Activated gamma-delta T cell treated with anti-CD3 and anti-CD28 coated beads, Interleukin-2, amount 50 U/mL, for 16 hours (primary cell): ENCODE data around the gene DLK2.
"Not testable (repeated sequence)": the region's sequence is repeated elsewhere in the genome, so short reads cannot be mapped to it uniquely, and the experiment has no call there.

Source experiments
- DNase-seq: peaks from one replicate; pipeline ENCODE4 v3.0.0-alpha.2; 2020; ENCODE audit warnings: low read depth

Gene DLK2

GRCh38 chr6:43481591-43482236, 26.4 kb upstream of the DLK2 start:
- no peak for DNase-seq

DNA sequence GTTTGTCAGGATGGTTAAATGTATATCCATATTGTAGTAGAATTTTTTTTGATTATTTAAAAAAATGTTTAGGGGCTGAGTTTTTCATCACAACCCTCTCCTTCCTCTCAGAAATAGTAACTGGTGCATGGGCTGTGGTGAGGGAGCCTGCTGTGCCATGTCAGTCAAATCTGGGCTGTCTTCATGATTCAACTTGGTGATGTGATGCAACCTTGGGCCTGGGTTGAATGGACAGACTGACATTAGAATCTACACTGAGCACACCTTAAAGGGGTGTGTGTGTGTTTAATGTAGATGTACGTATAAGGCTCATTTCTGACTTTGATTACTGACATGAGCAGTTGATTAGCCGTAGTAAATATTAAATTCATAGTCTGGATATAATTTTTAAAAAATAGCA, 25.7 kb upstream of the DLK2 start:
- DNase-seq, result no peak

GRCh38 chr6:43478008-43478372, 22.6 kb upstream of the DLK2 start:
- no peak for DNase-seq

GRCh38 chr6:43477235-43478007, 22.1 kb upstream of the DLK2 start, which contains the start of gene TJAP1:
Gene TJAP1, plus strand, starts transcription at chr6:43477570. Its CDS starts 21,432 bp downstream, at chr6:43499002.
- DNase-seq, result peak; percentile 96

DNA sequence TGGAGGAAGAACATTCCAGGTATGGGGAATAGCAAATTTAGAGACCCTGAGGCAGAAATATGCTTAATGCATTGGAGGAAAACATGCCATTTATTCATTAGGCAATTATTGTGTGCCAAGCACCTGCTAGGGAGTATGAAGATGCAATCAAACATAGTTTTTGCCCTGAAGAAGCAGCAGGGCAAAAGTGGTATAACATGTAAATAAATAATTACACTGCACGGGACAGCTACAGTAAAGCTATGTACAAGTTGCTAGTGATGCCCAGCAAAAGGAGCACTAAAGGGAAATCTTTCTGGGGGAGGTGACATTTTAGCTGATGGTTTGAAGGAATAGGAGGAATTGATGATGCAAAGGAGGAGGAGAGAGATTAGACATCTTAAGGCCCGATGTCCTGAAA, 21.4 kb upstream of the DLK2 start:
- DNase-seq, result no peak

DNA sequence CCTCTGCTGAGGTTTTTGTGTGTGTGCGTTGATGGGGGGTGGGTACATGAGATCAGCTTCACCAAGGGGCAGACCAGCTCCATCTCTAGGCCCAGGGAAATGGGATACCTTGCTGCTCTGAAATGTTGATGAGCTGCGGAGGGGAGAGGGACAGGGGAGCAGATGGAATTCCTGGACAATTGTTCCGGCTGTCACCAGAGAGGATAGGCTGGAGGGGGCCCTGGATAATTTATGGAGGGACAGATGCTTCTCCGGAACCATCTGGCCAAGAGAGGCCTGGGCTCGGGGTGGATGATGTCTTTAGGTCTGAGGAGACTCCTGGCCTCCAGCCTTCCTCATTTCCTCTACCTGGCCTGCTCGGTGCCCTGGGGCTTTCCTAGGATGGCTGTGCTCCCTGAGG, 20.2 kb upstream of the DLK2 start:
- DNase-seq, result no peak

- DNase-seq, result no peak
Measured at GRCh38 chr6:43472515-43472914, 17.2 kb upstream of the DLK2 start.

DNA sequence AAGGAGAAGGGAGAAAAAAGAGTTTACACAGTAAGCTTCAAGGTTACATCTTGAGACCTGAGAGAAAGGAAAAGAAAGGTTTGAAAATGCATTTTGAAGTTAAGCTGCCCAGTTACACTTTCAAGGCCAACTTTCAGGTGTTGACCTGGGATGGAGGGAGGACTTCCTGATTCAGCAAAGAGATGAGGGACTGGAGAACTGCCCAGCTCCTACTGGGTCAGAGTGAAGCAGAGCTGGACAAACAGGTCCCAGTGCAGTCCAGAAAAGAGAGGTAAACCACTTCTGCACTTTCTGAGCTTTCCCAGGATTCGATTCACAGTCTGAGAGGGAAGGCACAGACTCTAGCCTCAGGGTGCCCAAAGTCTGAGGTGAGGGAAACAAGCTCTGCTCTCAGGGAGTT, 16.1 kb upstream of the DLK2 start:
- DNase-seq, result no peak

DNA sequence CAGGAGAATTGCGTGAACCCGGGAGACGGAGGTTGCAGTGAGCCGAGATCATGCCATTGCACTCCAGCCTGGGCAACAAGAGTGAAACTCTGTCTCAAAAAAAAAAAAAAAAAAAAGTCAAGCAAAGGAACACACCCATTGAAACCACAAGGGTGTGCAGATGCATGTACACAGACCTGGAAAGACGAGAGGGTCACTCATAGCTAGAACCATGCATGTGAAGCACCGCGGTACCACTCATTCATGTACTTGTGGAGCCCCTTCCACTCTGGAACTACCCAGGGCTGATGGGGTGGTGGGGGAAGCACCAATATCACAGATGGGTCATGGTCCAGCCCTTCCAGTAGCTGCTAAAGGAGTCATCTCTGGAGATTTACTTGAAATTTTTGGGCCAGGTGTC, 14.6 kb upstream of the DLK2 start:
- DNase-seq, result no peak

DNA sequence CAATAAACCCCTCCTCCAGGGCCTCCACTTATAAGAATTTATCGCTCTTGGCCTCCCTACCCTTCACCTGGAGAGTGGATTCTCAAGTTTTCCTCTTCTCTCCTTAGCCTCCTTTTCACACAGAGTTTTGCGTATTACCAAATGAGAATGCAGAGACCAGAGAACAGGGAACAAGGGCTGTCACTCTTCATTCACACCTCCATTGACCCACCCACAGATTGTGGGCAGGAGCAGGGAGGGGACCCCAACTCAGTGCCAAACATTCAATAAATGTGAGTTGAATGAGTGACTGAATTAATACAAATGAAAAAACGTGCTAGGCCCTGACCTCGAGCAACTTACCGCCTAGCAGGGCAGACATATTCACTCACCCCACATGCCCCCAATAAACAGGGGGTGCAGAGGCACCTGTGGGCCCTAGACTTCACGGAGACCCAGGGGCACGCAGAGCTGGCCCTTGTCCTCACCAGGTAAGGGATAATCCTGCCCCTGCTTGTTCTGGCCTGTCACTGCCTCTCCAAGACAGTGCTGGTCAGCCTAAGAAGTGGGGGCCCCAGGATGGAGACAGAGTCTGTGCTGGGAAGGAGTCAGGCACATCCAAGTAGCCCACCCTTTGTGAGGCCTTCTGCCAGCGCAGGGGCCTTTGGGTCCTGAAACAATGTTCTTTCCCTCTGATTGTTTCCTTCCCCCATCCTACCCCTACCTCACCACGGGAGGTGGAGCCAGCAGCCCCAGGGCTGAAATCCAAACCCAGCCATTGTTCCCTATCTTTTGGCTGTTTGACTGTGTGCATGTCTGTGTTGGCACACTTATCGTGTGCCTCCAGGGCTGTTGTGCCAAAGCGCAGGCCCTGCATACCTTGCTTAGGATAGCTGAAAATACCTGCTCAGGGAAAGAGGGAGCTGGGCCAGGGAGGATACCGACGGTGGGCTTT, 13.7 kb upstream of the DLK2 start:
- no peak for DNase-seq

DNA sequence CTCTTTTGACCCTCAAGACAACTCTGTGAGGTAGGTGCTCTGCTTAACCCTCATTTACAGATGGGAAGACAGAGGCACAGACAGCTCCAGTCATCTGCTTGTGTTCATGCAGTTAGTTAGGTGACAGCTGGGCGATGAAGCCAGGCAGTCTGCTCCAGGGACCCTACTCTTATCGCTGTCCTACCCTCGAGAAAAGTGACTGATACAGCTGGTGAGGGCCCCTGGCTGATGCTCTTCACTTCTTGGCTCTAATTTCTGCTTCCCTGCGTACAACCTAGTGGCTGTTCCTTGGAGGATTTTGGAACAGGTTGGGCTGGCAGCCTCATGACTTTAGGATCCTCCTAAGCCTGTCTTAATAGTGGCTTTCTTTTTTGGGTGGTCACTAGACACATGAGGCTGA, 12.9 kb upstream of the DLK2 start:
- DNase-seq, result no peak

DNA sequence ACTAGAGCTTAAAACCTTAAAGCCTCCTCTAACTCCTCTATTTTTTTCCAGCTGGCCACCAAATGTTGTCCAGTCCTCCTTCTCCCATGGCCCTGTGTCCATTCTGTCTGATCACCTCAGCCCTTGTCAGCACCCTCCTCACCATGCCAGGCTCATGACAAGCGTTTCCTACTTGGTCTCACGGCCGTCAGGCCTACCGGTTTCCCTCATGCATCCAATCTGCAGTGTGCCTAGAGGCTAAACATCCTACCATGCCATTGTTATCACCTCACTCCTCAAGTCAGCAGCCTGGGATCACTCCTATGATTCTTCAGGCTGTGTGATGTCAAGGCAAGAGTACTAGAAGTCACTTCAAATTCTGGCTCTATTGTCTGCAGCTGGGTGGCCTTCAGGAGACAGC, 12.4 kb upstream of the DLK2 start:
- DNase-seq, result no peak

DNA sequence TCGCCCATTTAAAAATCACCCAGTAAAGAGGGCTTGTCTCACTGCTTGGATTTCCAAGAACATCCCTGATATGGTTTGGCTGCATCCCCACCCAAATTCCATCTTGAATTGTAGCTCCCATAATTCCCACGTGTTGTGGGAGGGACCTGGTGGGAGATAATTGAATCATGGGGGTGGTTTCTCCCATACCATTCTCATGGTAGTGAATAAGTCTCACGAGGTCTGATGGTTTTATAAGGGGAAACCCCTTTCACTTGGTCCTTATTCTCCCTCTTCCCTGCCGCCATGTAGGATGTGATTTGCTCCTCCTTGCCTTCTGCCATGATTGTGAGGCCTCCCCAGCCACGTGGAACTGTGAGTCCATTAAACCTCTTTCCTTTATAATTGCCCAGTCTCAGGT, 11.9 kb upstream of the DLK2 start:
- not testable (repeated sequence) for DNase-seq

DNA sequence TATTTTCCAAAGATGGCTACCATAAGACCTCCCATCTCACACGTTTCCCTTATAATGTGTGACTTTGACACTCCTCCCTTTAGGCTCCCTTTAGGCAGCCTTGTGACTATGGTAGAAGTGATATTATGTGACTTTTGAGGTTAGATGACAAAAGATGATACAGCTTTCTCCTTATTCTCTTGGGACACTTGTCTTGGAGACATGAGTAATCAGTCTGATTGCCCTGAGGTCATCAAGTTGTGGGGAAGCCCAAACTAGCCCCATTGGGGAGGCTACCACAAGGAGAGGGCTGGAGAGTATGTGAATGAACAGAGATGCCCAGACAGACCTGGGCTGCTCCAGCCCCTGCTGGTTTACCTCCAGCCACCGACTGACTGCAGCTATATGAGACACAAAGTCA, 10.6 kb upstream of the DLK2 start:
- DNase-seq, result no peak

GRCh38 chr6:43464337-43464736, 9.0 kb upstream of the DLK2 start:
- DNase-seq, result no peak

GRCh38 chr6:43461936-43462335, 6.6 kb upstream of the DLK2 start:
- no peak for DNase-seq

GRCh38 chr6:43460032-43460431, 4.7 kb upstream of the DLK2 start:
- DNase-seq, result no peak

DNA sequence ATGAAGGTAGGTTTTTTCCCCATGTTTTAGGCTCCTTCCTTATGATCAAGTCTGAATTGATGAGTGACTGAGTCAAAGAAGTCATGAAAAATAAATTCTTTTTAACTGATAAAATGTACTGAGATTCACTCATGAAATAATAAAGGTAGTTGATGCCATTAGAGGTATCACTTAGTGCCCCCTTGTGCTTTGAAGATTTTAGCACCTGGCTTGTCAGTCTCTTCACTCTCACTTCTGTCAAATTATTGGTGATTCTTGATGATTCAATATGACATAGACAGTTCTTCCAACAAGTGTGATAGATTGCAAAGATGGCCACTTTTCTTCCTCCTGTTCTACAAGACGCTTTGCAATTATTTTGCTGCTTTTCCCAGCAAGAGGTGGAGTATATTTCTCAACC, 4.2 kb upstream of the DLK2 start:
- DNase-seq, result no peak

GRCh38 chr6:43458154-43458553, 2.8 kb upstream of the DLK2 start:
- not testable (repeated sequence) for DNase-seq

- no peak for DNase-seq
Measured at GRCh38 chr6:43457643-43458042, 2.3 kb upstream of the DLK2 start.

- no peak for DNase-seq
Measured at GRCh38 chr6:43454696-43455530, 435 bp downstream of the DLK2 start.

GRCh38 chr6:43454290-43454695, 1.1 kb downstream of the DLK2 start:
- peak; percentile 54 for DNase-seq
